GM19438 (cell line): ENCODE data around the gene JADE3.
"Not testable (repeated sequence)": the region's sequence is repeated elsewhere in the genome, so short reads cannot be mapped to it uniquely, and the experiment has no call there.

Experiments used
- ATAC-seq: cut with Tn5 transposase; IDR thresholded peaks from one replicate; pipeline ENCODE4 v1.9.1; 2021; ENCODE audit warnings: low read depth; ENCODE audit not compliant: unreplicated experiment

Gene JADE3

DNA sequence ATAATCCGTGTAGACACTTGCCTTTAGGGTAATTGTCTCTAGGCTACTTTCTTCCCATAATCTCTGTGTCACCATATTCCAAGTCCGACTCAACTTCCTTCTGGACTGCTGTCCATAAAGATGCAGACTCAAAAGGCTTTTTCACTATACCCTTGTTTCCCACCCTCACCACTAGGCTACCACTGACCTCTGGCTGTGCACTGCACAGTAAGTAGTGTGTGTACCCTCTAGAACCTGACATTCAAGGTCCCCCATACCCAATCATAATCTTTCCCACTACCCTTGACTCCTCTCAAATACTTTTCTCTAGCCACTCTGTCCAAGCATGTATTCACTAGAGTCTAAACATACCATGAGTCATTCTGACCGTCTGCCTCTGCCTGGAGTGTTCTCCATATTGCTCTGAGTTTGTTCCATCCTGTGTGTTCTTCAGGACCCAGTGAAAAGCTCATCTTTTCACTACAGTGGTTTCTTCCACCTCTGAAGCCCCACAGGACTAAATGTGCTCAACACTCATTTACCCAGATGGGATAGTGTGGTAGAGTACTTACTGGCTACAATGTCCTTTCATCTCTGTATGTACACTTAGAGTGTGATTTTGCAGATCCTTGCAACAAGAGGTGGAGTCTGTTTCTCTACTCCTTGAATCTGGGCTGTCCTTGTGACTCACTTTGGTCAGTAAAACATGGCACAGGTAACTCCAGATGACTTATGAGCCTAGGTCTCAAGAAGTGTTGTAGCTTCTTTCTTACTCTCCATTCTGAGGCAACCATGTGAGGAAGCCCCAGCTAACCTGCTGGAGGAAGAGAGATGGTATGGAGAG, 17.4 kb downstream of the JADE3 start:
- ATAC-seq, result no peak

DNA sequence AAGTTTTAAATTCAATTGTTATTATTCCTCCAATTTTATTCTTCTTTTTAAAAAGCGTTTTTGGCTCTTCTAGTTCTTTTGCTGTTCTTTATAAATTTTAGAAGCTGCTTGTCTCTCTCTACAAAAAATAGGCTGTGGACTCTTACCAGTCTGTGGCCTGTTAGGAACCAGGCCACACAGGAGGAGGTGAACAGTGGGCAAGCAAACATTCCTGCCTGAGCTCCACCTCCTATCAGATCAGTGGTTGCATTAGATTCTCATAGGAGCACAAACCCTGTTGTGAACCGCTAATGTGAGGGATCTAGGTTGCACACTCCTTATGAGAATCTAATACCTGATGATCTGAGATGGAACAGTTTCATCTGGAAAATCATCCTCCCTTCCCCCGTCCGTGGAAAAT, 23.1 kb downstream of the JADE3 start:
- no peak for ATAC-seq

DNA sequence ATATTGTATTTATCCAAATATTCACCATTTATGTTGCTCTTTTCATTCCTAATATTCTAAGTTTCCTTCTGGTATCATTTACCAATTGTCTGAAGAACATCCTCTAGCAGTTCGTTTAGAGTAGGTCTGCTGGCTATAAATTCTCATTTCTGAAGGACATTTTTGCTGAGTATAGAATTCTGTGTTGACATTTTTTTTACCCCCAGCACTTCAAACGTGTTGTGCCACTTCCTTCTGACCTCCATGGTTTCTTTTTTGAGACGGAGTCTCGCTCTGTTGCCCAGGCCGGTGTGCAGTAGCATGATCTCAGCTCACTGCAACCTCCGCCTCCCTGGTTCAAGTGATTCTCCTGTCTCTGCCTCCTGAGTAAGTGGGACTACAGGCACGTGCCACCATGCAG, 26.4 kb downstream of the JADE3 start:
- no peak for ATAC-seq

GRCh38 chrX:46941341-46941740, 29.1 kb downstream of the JADE3 start:
- ATAC-seq, result no peak

GRCh38 chrX:46953137-46953527, 40.9 kb downstream of the JADE3 start:
- ATAC-seq, result peak; percentile 87

DNA sequence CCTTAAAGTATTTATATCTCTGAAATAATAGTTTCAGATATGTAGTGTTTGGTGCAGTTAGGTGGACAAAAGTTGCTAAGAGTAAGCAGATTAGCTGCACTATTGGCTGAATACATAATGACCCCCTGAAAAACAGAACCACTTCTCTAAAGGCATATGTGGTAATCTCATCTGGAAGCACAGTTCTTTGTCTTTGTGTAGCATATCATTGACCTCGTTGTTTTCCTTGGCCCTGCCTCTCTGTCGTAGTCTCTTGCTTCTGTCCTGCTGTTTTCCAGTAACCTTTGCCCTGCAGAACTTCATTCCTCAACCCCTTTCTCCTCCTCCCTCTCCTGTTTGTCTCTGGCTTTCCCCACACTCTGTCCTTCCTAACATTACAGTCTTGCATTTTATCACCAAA, 41.4 kb downstream of the JADE3 start:
- ATAC-seq, result no peak

GRCh38 chrX:46954716-46955115, 42.5 kb downstream of the JADE3 start:
- no peak for ATAC-seq

DNA sequence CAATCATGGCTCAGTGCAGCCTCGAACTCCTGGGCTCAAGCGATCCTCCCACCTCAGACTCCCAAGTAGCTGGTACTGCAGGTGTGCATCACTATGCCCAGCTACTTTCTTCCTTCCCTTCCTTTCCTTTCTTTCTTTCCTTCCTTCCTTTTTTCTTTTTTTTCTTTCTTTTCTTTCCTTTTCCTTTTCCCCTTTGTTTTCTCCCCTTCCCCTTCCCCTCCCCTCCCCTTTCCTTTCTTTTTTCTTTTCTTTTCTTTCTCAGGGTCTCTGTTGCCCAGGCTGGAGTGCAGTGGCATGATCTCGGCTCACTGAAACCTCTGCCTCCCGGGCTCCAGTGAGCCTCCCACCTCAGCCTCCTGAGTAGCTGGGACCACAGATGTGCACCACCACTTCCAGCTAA, 44.4 kb downstream of the JADE3 start:
- not testable (repeated sequence) for ATAC-seq

GRCh38 chrX:46957297-46957696, 45.1 kb downstream of the JADE3 start:
- ATAC-seq, result no peak

DNA sequence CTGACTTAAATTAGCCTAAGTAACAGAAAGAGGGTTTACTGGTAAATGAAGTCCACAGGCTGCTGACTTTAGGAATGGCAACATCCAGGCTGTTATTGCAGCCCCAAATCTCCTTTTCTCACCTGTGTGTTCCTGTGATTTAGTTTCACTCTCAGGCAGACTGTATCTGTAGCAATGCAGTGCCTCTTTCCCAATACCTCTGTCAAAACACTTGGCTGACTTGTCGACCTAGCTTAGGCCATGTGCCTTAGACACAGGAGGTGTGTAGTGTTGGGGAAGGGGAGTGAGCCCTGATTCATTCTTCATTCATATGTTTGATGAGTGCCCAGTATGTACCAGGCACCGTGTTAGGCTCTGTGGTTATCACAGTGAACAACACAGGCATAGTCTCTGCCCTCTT, 46.9 kb downstream of the JADE3 start:
- ATAC-seq, result no peak

DNA sequence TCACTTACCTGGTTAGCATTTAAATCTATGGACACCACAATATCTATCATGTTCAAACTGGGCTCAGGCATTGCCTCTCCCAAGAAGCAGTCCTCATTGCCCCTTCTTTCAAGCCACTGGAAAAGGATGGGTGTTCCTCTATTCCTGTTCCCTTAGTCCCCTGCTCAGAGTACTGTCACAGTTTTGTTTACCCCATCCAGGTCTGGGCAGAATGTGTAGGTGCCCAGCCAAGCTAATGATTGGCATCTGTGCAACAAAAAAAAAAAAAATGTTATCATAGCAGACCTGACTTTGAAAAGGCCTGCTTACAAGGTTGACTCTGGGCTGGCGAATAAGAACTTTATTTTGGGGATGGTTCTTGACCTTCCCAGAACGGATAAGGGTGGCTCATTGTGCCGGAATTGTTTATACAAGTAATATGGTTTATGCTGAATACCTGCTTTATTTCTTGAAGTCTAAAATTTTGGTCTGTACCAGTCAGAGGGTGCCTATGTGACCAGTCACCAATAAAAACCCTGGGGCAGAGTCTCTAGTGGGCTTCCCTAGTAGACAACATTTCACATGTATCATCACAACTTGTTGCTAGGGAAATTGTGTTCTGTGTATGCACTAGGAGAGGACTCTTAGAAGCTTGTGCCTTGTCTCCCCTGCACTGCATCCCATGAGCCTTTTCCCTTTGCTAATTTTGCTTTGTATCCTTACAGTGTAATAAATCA, 47.9 kb downstream of the JADE3 start:
- no peak for ATAC-seq

DNA sequence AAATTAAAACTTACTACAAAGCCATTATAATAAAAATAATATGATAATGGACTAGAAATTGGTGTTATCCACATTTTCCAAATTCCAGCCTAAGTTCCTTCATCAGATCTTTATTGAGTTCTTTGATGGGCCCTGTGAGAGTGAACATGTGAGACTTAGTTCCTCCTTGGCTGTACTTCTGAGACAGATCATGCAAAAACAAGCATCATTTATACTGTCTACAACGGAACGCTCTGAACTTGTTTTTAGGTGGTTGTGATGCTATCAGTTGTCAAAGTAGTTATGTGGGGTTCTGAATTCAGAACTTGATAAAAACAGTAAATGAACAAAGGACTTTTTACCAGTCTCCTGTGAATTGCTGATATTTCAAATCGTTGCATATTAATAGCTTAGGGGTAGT, 48.9 kb downstream of the JADE3 start:
- no peak for ATAC-seq

- no peak for ATAC-seq
Observed at GRCh38 chrX:46961574-46962283, 49.5 kb downstream of the JADE3 start.

DNA sequence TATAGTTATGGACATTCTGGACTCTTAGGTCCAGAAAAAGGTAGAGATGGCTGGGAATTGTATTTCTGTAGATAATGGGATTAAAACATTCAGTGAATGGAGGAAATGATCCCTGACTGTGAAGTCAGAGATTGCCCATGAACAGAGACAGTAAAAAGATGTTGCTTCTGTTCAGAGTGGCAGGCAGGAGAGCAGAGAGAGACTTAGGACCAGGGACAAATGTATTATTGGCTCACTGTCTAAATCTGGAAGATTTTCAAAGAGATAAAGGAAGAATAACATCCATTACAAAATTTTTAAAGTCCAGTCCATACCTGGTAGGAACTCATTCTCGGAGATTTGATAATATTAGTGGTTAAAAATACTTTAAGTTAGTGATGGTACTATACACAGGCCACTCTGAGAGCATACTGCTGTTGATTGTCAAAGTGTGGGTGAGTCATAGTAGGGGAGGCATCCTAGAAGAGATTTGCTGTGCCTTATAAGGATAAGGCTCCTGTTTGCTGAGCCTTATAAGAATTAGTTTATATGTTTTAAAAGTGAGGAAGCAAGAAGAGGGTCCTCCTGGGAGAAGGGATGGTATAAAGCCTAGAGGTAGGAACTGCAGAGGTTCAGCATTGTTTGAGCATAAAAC, 53.0 kb downstream of the JADE3 start:
- no peak for ATAC-seq

- no peak for ATAC-seq
Observed at GRCh38 chrX:46967547-46967946, 55.3 kb downstream of the JADE3 start.

- ATAC-seq, result not testable (repeated sequence)
Observed at GRCh38 chrX:46977046-46977445, 64.8 kb downstream of the JADE3 start.

GRCh38 chrX:46978341-46979291, 66.4 kb downstream of the JADE3 start:
- no peak for ATAC-seq

DNA sequence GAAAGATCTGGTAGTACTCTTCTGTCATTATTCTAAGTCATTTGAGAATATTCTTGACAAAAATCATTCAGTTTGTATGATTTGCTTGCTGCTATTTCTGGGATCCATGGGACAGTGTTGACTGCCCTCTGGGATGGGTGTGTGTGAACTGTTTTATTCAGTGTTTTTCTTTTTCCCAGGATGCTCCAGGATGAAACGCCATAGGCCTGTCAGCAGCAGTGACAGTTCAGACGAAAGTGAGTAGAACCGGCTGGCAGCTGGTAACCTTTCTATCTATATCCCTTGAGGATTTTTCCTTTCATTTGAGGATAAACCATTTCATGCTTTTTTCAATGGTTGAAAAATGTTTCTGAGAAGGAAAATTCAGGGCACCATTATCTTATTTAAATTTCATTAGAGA, 72.5 kb downstream of the JADE3 start:
- ATAC-seq, result no peak

GRCh38 chrX:46989548-46989947, 77.3 kb downstream of the JADE3 start:
- ATAC-seq, result no peak

DNA sequence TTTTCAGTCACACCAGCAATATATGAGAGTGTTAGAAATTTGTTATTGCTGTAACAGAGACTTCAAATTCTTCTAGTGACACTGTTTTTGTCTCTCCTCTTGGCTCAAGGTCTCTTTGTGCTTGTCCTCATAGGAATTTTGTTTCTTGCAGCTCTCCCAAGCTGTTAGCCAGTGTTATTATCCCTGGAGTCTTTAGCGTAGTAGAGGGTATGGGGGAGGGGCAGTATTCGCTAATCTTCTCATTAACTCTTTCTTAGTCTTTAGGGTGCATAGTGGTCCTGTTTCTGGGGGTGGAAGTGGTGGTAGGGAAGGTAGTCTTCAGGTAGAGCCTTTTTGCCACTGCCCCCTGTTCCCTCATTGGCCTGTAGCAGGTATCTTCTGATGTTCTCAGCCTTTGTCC, 79.4 kb downstream of the JADE3 start:
- ATAC-seq, result no peak
